A549 treated with Mapracorat at 1 μM for 4 hours (cell line): Measurements from ENCODE around the gene OR4Q2. TPM values are rescaled to one million over a fixed set of nuclear protein-coding genes. Genes with fewer than 3 reads are reported as not detected.

Experiments
- total RNA-seq: library from RNA; stranded (reverse); fragments of 200-300 nt; extraction: Qiagen RNA extraction; gene quantifications from 5 replicates; pipeline ENCODE4 v1.2.3, GENCODE V29; 2022

Gene OR4Q2
- total RNA-seq, result not detected in 5 replicates

DNA sequence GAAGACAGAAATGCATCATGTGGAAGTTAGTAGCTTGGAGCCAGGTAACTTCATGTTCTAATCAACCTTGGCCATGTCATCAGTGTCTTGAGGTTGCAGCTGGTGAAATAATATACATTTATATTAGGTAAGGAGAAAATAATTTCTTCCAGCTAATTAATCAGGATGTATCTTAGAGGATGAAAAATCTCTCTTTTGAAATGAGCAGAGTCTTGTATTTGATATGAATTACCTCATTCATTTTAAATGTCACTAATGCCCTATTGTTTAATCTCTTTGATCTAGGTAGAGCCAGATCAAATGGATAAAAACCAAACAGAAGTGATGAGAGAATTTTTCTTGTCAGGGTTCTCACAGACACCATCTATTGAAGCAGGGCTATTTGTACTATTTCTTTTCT is at the start of gene OR4Q2:
OR4Q2 (plus strand) TSS at position 301 of the 400 bp plus-strand sequence.

DNA sequence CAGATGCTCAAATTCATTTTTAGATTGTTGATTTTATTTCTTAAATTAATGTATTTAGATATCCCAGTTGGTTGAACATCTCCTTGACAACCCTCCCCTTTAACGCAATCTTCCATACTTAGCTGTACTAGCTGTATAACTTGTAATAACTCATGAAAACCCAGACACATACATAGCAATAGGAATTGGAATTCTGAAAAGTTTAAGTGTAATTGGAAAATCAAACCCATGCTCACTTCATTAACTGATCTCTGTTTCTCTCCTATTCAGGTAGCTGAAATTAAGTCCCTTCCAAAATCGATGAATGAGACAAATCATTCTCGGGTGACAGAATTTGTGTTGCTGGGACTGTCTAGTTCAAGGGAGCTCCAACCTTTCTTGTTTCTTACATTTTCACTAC is 26.7 kb upstream of the OR4Q2 start, which contains the start of gene OR4K15:
OR4K15 (plus strand) TSS at position 301 of the 400 bp plus-strand sequence; CDS start at position 301, 0 bp downstream.

GRCh38 chr14:20019257-20019865 is 17.4 kb downstream of the OR4Q2 start, which contains the start of gene OR4K14:
TSS of gene OR4K14 (minus strand) at chr14:20019307. CDS start at chr14:20015193, 4,114 bp downstream.

DNA sequence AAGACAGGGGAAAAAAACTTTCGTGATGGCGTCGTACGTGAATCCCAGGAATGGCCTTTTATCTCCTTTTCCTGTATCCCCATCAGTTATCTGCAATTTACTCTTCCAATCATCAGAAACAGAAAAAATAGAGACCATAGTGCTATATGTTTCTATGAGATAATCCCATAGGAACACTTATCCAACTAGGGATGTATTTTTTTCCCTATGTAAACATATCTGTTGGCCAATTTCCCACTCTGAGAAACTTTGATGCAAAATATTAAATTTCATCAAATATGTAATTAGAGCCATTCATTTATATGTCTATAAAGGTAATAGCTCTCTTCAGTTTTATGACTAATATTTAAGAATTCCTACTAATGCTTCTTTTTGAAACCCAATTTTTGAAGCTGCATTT is 34.0 kb downstream of the OR4Q2 start, which contains the start of gene OR4K13:
OR4K13 (minus strand) TSS at position 101 of the 400 bp plus-strand sequence. CDS start 1,280 bp downstream, outside the sequence.

Other genes starting within 250 kb of the OR4Q2 start
- not detected in 5 replicates for gene OR4M1, start 228.7 kb upstream of the OR4Q2 start, total RNA-seq
- gene OR4N2, start 198.4 kb upstream of the OR4Q2 start, total RNA-seq, result not detected in 5 replicates
- not detected in 5 replicates for gene OR4K2, start 127.0 kb upstream of the OR4Q2 start, total RNA-seq
- gene OR4K5, start 81.6 kb upstream of the OR4Q2 start, total RNA-seq, result not detected in 5 replicates
- not detected in 5 replicates for gene OR4K1, start 71.2 kb upstream of the OR4Q2 start, total RNA-seq
- not detected in 5 replicates for gene OR4K15, start 26.6 kb upstream of the OR4Q2 start, total RNA-seq
- not detected in 5 replicates for gene OR4K14, start 17.1 kb downstream of the OR4Q2 start, total RNA-seq
- not detected in 5 replicates for gene OR4K13, start 33.9 kb downstream of the OR4Q2 start, total RNA-seq
- gene OR4L1, start 57.9 kb downstream of the OR4Q2 start, total RNA-seq, result not detected in 5 replicates
- not detected in 5 replicates for gene OR4K17, start 108.6 kb downstream of the OR4Q2 start, total RNA-seq
- not detected in 5 replicates for gene OR4N5, start 136.7 kb downstream of the OR4Q2 start, total RNA-seq
- gene OR11G2, start 188.7 kb downstream of the OR4Q2 start, total RNA-seq, result not detected in 5 replicates
- not detected in 5 replicates for gene OR11H6, start 221.5 kb downstream of the OR4Q2 start, total RNA-seq
- not detected in 5 replicates for gene OR11H7, start 226.8 kb downstream of the OR4Q2 start, total RNA-seq
- not detected in 5 replicates for gene OR11H4, start 237.1 kb downstream of the OR4Q2 start, total RNA-seq